Mesangial cell (primary cell): ENCODE data around the gene AMPD2. TPM values are rescaled to one million over a fixed set of nuclear protein-coding genes. Genes with fewer than 3 reads are reported as not detected.

Experiments
- total RNA-seq: library from RNA; depleted of rRNA; stranded (reverse); fragments of >200 nt; gene quantifications from 2 replicates; pipeline ENCODE4 v1.2.3, GENCODE V29; 2015

AMPD2 gene
- 59.5 and 63.1 TPM in 2 replicates for total RNA-seq

DNA sequence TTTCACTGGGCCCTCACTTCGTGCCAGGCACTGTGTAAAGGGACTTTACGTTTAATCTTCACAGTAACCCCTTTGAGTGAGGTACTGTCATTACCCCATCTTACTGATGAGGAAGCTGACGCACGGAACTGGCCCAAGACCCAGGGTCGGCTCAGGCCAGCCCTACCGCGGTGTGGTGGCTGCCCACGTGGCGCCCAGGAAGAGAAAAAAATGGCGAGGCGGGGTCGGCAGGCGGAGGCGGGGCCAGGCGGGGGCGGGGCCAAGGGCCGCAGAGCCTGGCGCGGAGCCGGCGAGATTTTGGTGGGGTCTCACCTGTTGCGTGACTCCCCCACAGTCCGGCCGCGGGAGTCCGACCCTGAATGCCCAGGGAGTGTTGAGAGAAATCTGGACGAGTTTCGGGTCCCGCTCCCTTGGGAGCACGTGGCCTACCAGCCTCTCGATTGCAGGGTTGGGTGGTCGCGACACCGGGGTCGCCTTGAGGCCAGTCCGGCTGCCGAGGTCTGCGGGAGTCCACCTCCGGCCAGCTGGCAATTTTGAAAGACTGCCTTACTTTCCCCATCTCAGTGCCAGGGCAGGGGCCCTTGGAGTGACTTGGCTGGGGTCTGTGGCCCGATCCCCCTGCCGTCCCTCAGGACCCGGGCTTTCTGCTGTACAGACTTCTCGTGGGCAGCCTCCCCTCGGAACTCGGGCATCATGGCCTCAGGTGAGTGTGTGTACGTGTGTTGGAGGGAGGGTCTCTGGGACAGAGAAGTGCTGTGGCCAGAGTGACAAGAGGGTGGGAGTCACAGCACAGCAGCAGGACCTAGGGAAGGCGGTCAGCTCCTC is at the start of gene AMPD2, which contains the start of gene GNAT2:
AMPD2 (plus strand) TSS at position 262 of the 825 bp plus-strand sequence. CDS start 1,339 bp downstream, outside the sequence.
GNAT2 (minus strand) TSS at position 41 of the 825 bp plus-strand sequence. CDS start 6,746 bp downstream, outside the sequence.

DNA sequence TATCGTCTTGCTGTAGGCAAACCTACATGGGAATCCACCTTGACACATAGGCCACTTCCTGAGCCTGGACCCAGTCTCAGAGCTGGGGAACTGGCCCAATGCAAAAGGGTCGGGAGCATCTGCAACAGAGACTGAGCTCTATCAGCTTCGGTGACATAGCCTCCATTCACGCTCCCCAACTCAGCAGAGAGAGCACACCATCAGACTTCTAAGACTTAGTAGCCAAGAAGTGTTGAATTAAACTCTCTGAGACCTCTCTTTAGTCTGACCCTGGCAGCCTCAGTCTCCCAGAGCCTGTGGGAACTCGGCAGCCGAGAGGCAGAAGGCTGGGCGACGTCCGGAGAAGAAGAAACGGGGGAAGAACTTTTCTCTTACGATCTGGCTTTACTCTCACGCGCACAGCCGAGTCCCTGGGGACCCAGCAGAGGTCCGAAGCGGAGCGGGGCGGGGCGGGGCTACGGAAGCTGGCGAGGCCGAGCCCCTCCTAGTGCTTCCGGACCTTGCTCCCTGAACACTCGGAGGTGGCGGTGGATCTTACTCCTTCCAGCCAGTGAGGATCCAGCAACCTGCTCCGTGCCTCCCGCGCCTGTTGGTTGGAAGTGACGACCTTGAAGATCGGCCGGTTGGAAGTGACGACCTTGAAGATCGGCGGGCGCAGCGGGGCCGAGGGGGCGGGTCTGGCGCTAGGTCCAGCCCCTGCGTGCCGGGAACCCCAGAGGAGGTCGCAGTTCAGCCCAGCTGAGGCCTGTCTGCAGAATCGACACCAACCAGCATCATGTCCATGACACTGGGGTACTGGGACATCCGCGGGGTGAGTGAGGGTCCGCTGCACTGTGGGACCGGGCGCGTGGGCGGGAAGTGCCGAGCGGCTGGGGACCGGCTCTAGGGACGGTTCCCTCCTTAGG is 36.2 kb downstream of the AMPD2 start, which contains the start of gene GSTM4:
GSTM4 (plus strand) TSS at position 485 of the 905 bp plus-strand sequence; CDS start at position 776, 291 bp downstream.

DNA sequence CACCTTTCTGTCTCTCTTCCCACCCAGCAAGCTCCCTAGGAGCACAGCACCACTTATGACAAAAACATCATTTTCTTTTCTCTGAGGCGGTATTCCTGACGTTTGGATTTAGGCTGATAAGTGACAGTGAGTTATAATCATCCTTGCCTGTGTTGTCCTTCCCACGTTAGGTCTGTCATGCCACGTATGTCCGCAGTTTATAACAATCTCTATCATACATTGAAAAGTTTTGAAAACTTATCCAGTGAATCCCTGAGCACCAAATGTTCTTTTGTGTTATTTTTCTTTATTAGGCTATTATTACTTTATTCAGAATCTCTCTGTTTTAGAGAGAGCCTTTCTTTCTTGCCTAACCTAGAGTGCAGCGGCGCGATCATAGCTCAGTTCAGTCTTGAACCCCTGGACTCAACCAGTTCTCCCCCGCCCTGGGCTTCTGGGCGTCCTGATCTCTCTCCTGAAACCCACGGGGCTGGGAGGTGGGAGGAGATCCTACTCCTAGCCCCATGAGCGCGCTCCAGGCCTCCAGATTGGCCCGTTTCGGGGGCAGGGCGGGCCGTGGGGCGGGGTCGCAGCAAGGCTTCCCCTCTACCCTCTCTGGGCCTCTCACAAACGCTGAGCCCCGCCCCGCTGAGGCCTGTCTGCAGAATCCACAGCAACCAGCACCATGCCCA is 48.0 kb downstream of the AMPD2 start, which contains the start of gene GSTM2:
GSTM2 (plus strand) TSS at position 606 of the 671 bp plus-strand sequence; CDS start at position 665, 59 bp downstream.

Other genes starting within 250 kb of the AMPD2 start
- gene SORT1, start 221.9 kb upstream of the AMPD2 start, total RNA-seq, result 37.2 and 69.5 TPM in 2 replicates
- gene PSMA5, start 193.4 kb upstream of the AMPD2 start, total RNA-seq, result 27.8 and 35.8 TPM in 2 replicates
- gene SYPL2, start 153.3 kb upstream of the AMPD2 start, total RNA-seq, result 0.13 TPM in 1 of 2 replicates, not detected in the other
- gene ATXN7L2, start 135.9 kb upstream of the AMPD2 start, total RNA-seq, result 4.4 and 4.9 TPM in 2 replicates
- gene CYB561D1, start 125.7 kb upstream of the AMPD2 start, total RNA-seq, result 7.2 and 8.6 TPM in 2 replicates
- gene AMIGO1, start 110.1 kb upstream of the AMPD2 start, total RNA-seq, result 0.65 and 2.4 TPM in 2 replicates
- not detected in 2 replicates for gene GPR61, start 80.0 kb upstream of the AMPD2 start, total RNA-seq
- 5.2 and 8.0 TPM in 2 replicates for gene GNAI3, start 71.2 kb upstream of the AMPD2 start, total RNA-seq
- gene GNAT2, start 221 bp upstream of the AMPD2 start, total RNA-seq, result 0.16 TPM in 1 of 2 replicates, not detected in the other
- 8.3 and 45.1 TPM in 2 replicates for gene GSTM4, start 36.3 kb downstream of the AMPD2 start, total RNA-seq
- 3.7 and 20.5 TPM in 2 replicates for gene GSTM2, start 48.2 kb downstream of the AMPD2 start, total RNA-seq
- 32.2 TPM in 1 of 2 replicates, not detected in the other for gene GSTM1, start 68.0 kb downstream of the AMPD2 start, total RNA-seq
- gene GSTM5, start 92.4 kb downstream of the AMPD2 start, total RNA-seq, result 1.8 TPM in 1 of 2 replicates, not detected in the other
- 27.4 and 75.7 TPM in 2 replicates for gene GSTM3, start 121.2 kb downstream of the AMPD2 start, total RNA-seq
- not detected in 2 replicates for gene EPS8L3, start 144.1 kb downstream of the AMPD2 start, total RNA-seq